HG03378 (cell line): ENCODE data around the gene GNL2.

Experiments
- ATAC-seq: cut with Tn5 transposase; IDR thresholded peaks from one replicate; pipeline ENCODE4 v1.9.1; 2021; ENCODE audit warnings: mild to moderate bottlenecking, moderate library complexity; ENCODE audit not compliant: unreplicated experiment

Gene GNL2

GRCh38 chr1:37595440-37596181, at the start of gene GNL2:
Gene GNL2 (minus strand): TSS chr1:37595937. CDS start chr1:37595822, 115 bp downstream.
- peak; percentile 88 for ATAC-seq

GRCh38 chr1:37641059-37641458, 45.3 kb upstream of the GNL2 start:
- ATAC-seq: no peak

GRCh38 chr1:37636435-37636834, 40.7 kb upstream of the GNL2 start:
- ATAC-seq: no peak

GRCh38 chr1:37634992-37635902, 39.5 kb upstream of the GNL2 start:
- ATAC-seq: no peak

- ATAC-seq: no peak
Observed at GRCh38 chr1:37634244-37634991, 38.7 kb upstream of the GNL2 start, which contains the start of gene RSPO1. Gene RSPO1 (minus strand): TSS chr1:37634892. CDS start chr1:37629661, 5,231 bp downstream.

- ATAC-seq: no peak
Observed at GRCh38 chr1:37633938-37634243, 38.2 kb upstream of the GNL2 start.

GRCh38 chr1:37633040-37633937, 37.6 kb upstream of the GNL2 start:
- ATAC-seq: no peak

GRCh38 chr1:37631036-37631435, 35.3 kb upstream of the GNL2 start:
- ATAC-seq: no peak

- no peak for ATAC-seq
Observed at GRCh38 chr1:37630426-37631028, 34.8 kb upstream of the GNL2 start.

- ATAC-seq: no peak
Observed at GRCh38 chr1:37629726-37630425, 34.1 kb upstream of the GNL2 start.

- no peak for ATAC-seq
Observed at GRCh38 chr1:37629008-37629407, 33.3 kb upstream of the GNL2 start.

GRCh38 chr1:37628026-37628556, 32.4 kb upstream of the GNL2 start:
- ATAC-seq: no peak

GRCh38 chr1:37622131-37622530, 26.4 kb upstream of the GNL2 start:
- no peak for ATAC-seq

- no peak for ATAC-seq
Observed at GRCh38 chr1:37621326-37621870, 25.7 kb upstream of the GNL2 start.

GRCh38 chr1:37620707-37621106, 25.0 kb upstream of the GNL2 start:
- no peak for ATAC-seq

GRCh38 chr1:37616330-37616729, 20.6 kb upstream of the GNL2 start:
- no peak for ATAC-seq

GRCh38 chr1:37614105-37614504, 18.4 kb upstream of the GNL2 start:
- no peak for ATAC-seq

- ATAC-seq: no peak
Observed at GRCh38 chr1:37612186-37612585, 16.4 kb upstream of the GNL2 start.

GRCh38 chr1:37609994-37610393, 14.3 kb upstream of the GNL2 start:
- no peak for ATAC-seq
